Fibroblast of lung (primary cell): ENCODE results near the gene ULK3. TPM values are rescaled to one million over a fixed set of nuclear protein-coding genes. Genes with fewer than 3 reads are reported as not detected.

ENCODE experiments used
- DNase-seq, 2 donors: peaks; one replicate each; pipeline versions ENCODE4 v3.0.0 to v3.0.0-alpha.2; 2010; ENCODE audit warnings: low read depth in 2 of 2
- H2AFZ ChIP-seq: 2 replicates; pipeline ENCODE4 v1.5.1; 2012; ENCODE audit warnings: low read length, control low read depth, inconsistent platforms
- H3K27ac ChIP-seq: 2 replicates; pipeline ENCODE4 v1.5.1; 2011; ENCODE audit warnings: low read length, control low read depth; ENCODE audit not compliant: insufficient read depth
- H3K27me3 ChIP-seq: 2 replicates; pipeline ENCODE4 v1.5.1; 2011; ENCODE audit warnings: mild to moderate bottlenecking, low read length; ENCODE audit not compliant: control insufficient read depth, insufficient read depth
- H3K36me3 ChIP-seq: 2 replicates; pipeline ENCODE4 v1.5.1; 2011; ENCODE audit warnings: low read length; ENCODE audit not compliant: control insufficient read depth, insufficient read depth
- H3K4me1 ChIP-seq: 2 replicates; pipeline ENCODE4 v1.5.1; 2011; ENCODE audit warnings: low read length; ENCODE audit not compliant: control insufficient read depth, insufficient read depth; ENCODE audit errors: extremely low read depth
- H3K4me2 ChIP-seq: 2 replicates; pipeline ENCODE4 v1.5.1; 2011; ENCODE audit warnings: low read length, control low read depth; ENCODE audit not compliant: insufficient read depth; ENCODE audit errors: extremely low read depth
- H3K4me3 ChIP-seq, 4 experiments: fragments of 200-600 bp in 1 of 4; sonication (generic) in 1 of 4; replicated peaks in 1 of 4; 2 replicates each; pipeline ENCODE4 v1.5.1; 2011 to 2016; ENCODE audit warnings: low read length in 4 of 4, low read depth in 3 of 4, mild to moderate bottlenecking in 3 of 4, control low read depth in 2 of 4, inconsistent platforms in 1 of 4, mixed read lengths in 1 of 4; ENCODE audit not compliant: insufficient read depth in 1 of 4; ENCODE audit errors: control extremely low read depth in 1 of 4
- H3K79me2 ChIP-seq: 2 replicates; pipeline ENCODE4 v1.5.1; 2012; ENCODE audit warnings: mild to moderate bottlenecking, low read length, inconsistent platforms; ENCODE audit not compliant: control insufficient read depth, insufficient read depth
- H3K9ac ChIP-seq: 2 replicates; pipeline ENCODE4 v1.5.1; 2011; ENCODE audit warnings: mild to moderate bottlenecking, low read length, control low read depth; ENCODE audit not compliant: insufficient read depth
- H3K9me3 ChIP-seq: 2 replicates; pipeline ENCODE4 v1.5.1; 2012; ENCODE audit warnings: low read depth, low read length; ENCODE audit not compliant: control insufficient read depth, insufficient read depth
- H4K20me1 ChIP-seq: 2 replicates; pipeline ENCODE4 v1.5.1; 2011; ENCODE audit warnings: low read length; ENCODE audit not compliant: control insufficient read depth, insufficient read depth; ENCODE audit errors: extremely low read depth
- EZH2 ChIP-seq: IDR thresholded peaks from 2 replicates; pipeline ENCODE4 v1.5.1; 2012; ENCODE audit warnings: low read length, control low read depth, mild to moderate bottlenecking; ENCODE audit errors: missing control alignments
- polyA plus RNA-seq, 2 donors: library from polyadenylated mRNA; depleted of rRNA in 1 of 2; stranded (reverse) in 1 of 2; unstranded in 1 of 2; fragments of >200 nt; gene quantifications; 2 replicates each; pipeline ENCODE4 v1.2.1, GENCODE V29; 2011 to 2012; ENCODE audit warnings: missing spikeins in 1 of 2
- total RNA-seq: library from RNA; depleted of rRNA; stranded (reverse); fragments of >200 nt; gene quantifications from 2 replicates; pipeline ENCODE4 v1.2.1, GENCODE V29; 2014
- TF ChIP-seq, protein P1 (sequence below), 2 donors: IDR thresholded peaks in 1 of 2; conservative IDR thresholded peaks in 1 of 2; 1 replicate in 1 of 2; 2 replicates in 1 of 2; pipeline ENCODE4 v1.5.1; 2011 to 2012; ENCODE audit warnings: low read length in 2 of 2, control low read depth in 1 of 2, inconsistent platforms in 1 of 2, low read depth in 1 of 2, mild to moderate bottlenecking in 1 of 2

Gene ULK3
- total and polyA plus RNA-seq, 2 donors (not counting 1 experiment from before 2014, with no cell fraction given), result 8.8 to 11.4 TPM

DNA sequence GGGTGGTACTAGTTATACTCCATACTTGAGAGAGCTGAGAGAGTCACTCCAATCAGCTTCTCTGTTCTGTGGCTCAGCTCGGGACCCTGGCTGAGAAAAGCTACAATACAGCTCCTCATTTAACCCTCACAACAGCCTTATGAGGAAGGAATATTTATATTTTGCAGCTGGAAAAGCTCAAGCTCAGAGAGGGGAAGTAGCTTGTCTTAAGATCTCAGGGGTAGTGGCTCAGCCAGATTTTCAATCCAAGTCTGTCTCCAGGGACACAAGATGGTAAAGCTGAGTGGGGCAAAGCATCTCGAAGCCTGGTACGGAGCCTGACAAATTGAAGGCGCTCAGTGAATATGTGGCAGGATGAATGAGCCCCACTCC lies 15.4 kb upstream of the ULK3 start:
- no peak overlapping the region for H3K27ac ChIP-seq
- no peak overlapping the region for H3K9ac ChIP-seq
- H3K27me3 ChIP-seq, result no peaks in the 10 kb centered on the region
- no peaks in the 10 kb centered on the region for H3K9me3 ChIP-seq
- no peaks in the 10 kb centered on the region for H3K79me2 ChIP-seq
- H4K20me1 ChIP-seq, result no peaks in the 10 kb centered on the region
- H3K4me1 ChIP-seq, result no peaks in the 10 kb centered on the region
- no peak for DNase-seq
- no peak overlapping the region for H3K4me3 ChIP-seq
- H3K4me2 ChIP-seq, result no peak overlapping the region
- no peak overlapping the region for H2AFZ ChIP-seq
- no peak for TF ChIP-seq EZH2
- TF ChIP-seq, protein P1, sequence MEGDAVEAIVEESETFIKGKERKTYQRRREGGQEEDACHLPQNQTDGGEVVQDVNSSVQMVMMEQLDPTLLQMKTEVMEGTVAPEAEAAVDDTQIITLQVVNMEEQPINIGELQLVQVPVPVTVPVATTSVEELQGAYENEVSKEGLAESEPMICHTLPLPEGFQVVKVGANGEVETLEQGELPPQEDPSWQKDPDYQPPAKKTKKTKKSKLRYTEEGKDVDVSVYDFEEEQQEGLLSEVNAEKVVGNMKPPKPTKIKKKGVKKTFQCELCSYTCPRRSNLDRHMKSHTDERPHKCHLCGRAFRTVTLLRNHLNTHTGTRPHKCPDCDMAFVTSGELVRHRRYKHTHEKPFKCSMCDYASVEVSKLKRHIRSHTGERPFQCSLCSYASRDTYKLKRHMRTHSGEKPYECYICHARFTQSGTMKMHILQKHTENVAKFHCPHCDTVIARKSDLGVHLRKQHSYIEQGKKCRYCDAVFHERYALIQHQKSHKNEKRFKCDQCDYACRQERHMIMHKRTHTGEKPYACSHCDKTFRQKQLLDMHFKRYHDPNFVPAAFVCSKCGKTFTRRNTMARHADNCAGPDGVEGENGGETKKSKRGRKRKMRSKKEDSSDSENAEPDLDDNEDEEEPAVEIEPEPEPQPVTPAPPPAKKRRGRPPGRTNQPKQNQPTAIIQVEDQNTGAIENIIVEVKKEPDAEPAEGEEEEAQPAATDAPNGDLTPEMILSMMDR (conservative IDR thresholded peaks at IDR 0.05 in 1 of 2, IDR thresholded peaks at IDR 0.05 in 1 of 2; ENCODE audit: low read depth in 1 of 2, low read length in 2 of 2), result no peak
- H3K36me3 ChIP-seq, result no peaks in the 10 kb centered on the region

DNA sequence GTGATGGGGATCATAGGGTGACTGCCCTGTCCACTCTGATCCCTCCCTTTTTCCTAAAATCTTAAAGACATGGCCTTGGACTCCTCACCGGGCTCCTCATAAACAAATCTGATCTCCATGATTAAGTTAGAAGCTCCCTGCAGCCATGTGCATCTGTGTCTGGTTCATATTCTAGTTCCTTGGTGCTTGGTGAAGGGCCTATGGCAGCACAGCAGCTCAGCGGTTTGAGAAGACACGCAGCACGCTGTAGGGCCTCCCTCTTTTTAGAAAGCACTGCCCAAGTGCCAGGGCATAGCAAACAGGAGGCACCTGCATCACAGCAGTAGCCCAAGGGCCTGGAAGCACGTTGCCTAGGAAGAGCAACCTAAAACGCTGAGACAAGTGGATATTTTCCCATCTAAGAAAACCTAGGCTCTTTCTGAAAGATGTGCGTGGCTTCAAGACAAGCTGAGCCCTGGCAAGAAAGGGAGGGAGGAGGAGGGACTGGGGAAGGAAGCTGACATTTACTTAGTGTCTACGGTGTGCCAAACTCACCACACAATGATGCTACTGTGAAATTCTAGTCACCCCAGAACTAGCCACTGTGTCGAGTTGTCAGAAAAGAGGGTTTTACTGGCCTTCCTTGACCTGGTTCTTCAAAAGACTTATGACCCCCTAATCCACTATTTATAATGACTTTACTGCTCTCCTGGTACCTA lies 14.9 kb upstream of the ULK3 start:
- no peaks in the 10 kb centered on the region for H4K20me1 ChIP-seq
- H2AFZ ChIP-seq, result no peak overlapping the region
- no peak overlapping the region for H3K27ac ChIP-seq
- no peak for DNase-seq
- H3K27me3 ChIP-seq, result no peaks in the 10 kb centered on the region
- no peak for TF ChIP-seq EZH2
- TF ChIP-seq, protein P1 (conservative IDR thresholded peaks at IDR 0.05 in 1 of 2, IDR thresholded peaks at IDR 0.05 in 1 of 2; ENCODE audit: low read depth in 1 of 2, low read length in 2 of 2), result no peak
- no peak overlapping the region for H3K9ac ChIP-seq
- H3K4me1 ChIP-seq, result no peaks in the 10 kb centered on the region
- H3K4me3 ChIP-seq, result no peak overlapping the region
- H3K79me2 ChIP-seq, result no peaks in the 10 kb centered on the region
- H3K4me2 ChIP-seq, result no peak overlapping the region
- H3K36me3 ChIP-seq, result no peaks in the 10 kb centered on the region
- no peaks in the 10 kb centered on the region for H3K9me3 ChIP-seq

DNA sequence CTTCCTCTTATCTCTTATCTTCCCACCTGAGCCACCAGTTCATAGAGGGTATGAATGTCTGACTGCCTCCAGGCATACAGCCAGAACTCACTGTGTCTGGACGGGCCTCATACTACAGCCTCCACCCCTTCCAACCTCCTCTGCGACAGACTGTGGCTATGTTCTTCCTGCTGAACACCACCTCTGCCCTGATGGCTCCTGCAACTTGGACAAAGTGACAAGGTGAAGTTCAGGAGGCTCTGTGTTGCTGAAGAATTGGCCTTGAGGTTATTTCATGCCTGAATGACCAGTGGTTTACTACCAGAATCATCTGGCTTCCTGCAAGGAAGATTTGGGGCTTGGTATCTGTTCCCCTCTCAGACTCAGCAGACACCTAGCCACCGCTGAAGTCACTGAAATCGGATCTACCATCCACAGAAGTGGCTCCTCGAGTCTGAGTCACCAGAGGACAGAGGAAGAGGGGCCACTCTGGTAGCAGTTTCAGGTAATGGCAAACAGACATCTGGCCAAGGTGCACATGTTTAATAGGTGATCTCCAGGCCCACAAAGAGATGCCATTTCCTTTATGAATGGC lies 14.2 kb upstream of the ULK3 start:
- no peaks in the 10 kb centered on the region for H4K20me1 ChIP-seq
- no peak overlapping the region for H3K4me2 ChIP-seq
- DNase-seq, result no peak
- TF ChIP-seq EZH2, result no peak
- TF ChIP-seq, protein P1 (conservative IDR thresholded peaks at IDR 0.05 in 1 of 2, IDR thresholded peaks at IDR 0.05 in 1 of 2; ENCODE audit: low read depth in 1 of 2, low read length in 2 of 2), result no peak
- no peak overlapping the region for H3K4me3 ChIP-seq
- no peaks in the 10 kb centered on the region for H3K79me2 ChIP-seq
- H3K9ac ChIP-seq, result no peak overlapping the region
- H3K4me1 ChIP-seq, result no peaks in the 10 kb centered on the region
- no peak overlapping the region for H2AFZ ChIP-seq
- peaks cover 3% of the 10 kb centered on the region for H3K36me3 ChIP-seq
- H3K9me3 ChIP-seq, result no peaks in the 10 kb centered on the region
- H3K27ac ChIP-seq, result no peak overlapping the region
- no peaks in the 10 kb centered on the region for H3K27me3 ChIP-seq
